Coronary artery (tissue), 2 donors: ENCODE results near the gene ANXA2.

ENCODE experiments used
- DNase-seq: peaks from one replicate; pipeline ENCODE4 v3.0.0-alpha.2; 2017; ENCODE audit warnings: low spot score
- H3K27ac ChIP-seq, 2 donors: fragments of 200-600 bp; sonication (generic); one replicate each; pipeline ENCODE4 v1.5.1; 2016 to 2019
- H3K4me3 ChIP-seq: fragments of 200-600 bp; sonication (generic); 2 replicates; pipeline ENCODE4 v1.5.1; 2016; ENCODE audit warnings: mild to moderate bottlenecking, moderate library complexity
- TF ChIP-seq, protein P1 (sequence below): fragments of 200-600 bp; sonication (generic); IDR thresholded peaks from one replicate; pipeline ENCODE4 v1.5.1; 2019; ENCODE audit warnings: antibody characterized with exemption

ANXA2 gene

DNA sequence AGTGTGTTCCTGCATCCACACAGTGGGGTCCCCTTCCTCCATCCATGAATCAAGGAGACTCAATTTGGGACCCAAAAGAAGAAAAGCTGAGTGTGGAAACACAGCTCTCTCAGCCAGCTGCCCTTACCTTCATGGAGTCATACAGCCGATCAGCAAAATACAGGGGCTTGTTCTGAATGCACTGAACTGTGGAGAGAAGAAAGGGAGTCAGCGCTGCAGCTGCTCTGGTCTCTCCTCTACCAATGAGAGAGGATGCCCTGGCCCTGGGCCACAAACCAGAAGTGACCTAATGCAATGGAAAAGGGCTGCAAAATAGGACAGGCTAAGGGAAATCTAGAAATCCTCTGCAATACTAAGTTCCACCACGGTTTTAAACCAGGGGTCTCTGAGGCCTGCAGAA lies 46.7 kb downstream of the ANXA2 start:
- no peak overlapping the region for H3K27ac ChIP-seq
- no peak overlapping the region for H3K4me3 ChIP-seq
- DNase-seq = no peak
- TF ChIP-seq, protein P1, sequence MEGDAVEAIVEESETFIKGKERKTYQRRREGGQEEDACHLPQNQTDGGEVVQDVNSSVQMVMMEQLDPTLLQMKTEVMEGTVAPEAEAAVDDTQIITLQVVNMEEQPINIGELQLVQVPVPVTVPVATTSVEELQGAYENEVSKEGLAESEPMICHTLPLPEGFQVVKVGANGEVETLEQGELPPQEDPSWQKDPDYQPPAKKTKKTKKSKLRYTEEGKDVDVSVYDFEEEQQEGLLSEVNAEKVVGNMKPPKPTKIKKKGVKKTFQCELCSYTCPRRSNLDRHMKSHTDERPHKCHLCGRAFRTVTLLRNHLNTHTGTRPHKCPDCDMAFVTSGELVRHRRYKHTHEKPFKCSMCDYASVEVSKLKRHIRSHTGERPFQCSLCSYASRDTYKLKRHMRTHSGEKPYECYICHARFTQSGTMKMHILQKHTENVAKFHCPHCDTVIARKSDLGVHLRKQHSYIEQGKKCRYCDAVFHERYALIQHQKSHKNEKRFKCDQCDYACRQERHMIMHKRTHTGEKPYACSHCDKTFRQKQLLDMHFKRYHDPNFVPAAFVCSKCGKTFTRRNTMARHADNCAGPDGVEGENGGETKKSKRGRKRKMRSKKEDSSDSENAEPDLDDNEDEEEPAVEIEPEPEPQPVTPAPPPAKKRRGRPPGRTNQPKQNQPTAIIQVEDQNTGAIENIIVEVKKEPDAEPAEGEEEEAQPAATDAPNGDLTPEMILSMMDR = no peak

DNA sequence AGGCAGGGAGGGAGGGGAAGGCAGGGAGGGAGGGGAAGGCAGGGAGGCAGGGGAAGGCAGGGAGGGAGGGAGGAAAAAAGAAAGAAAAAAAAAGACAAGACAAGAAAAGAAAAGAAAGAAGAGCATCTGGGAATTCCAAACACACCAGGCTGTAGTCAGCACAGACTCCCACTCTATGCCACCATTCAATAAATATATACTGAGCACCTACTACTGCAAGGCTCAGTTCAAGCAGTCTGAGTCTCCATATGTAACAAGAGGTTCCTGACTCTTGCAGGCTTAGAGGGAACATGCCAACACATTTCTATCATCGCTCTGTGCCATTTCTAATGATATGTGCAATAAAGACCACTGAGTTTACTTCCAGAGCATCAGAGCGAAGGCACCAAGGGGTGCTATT lies 47.7 kb downstream of the ANXA2 start:
- Histone ChIP-seq H3K27ac (peak overlapping the region in 1 of 2 donors; percentile 4), H3K4me3 (no peak overlapping the region)
- no peak for DNase-seq
- TF ChIP-seq, protein P1 = no peak

DNA sequence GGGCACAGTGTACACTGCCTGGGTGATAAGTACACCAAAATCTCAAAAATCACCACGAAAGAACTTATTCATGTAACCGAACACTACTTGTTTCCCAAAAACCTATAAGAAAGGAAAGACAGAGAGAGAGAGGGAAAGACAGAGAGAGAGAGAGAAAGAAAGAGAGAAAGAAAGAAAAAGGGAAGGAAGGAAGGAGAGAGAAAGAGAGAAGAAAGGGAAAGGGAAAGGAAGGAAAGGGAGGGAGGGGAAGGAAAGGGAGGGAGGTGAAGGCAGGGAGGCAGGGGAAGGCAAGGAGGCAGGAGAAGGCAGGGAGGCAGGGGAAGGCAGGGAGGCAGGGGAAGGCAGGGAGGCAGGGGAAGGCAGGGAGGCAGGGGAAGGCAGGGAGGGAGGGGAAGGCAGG lies 48.2 kb downstream of the ANXA2 start:
- Histone ChIP-seq H3K27ac (no peak overlapping the region), H3K4me3 (no peak overlapping the region)
- TF ChIP-seq, protein P1 = no peak
- DNase-seq = no peak

DNA sequence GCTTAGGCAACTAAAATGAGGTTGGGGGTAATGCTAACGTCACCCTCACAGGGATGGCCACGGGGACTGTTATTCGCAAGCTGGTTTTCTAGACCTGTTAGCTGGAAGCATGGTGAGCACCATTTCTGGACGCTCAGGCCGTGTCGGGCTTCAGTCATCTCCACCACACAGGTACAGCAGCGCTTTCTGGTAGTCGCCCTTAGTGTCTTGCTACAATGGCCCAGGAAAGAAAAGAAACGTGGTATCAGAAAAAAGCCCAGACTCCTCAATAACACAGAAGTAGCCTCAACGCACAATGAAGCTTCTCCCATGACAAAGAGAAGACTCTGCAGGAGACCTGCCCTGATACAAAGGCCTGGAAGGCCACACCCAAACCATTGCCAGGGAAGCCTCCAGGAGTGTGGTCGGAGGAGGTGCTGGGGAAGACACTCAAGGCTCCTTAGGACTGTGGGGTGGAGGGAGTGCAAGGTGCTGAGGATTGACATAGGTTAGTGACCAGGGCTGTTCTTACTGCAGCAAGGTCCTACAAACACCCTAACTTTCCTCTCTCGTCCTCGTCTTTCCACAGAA lies 50.2 kb downstream of the ANXA2 start:
- Histone ChIP-seq H3K27ac (no peak overlapping the region), H3K4me3 (no peak overlapping the region)
- no peak for DNase-seq
- TF ChIP-seq, protein P1 = no peak

DNA sequence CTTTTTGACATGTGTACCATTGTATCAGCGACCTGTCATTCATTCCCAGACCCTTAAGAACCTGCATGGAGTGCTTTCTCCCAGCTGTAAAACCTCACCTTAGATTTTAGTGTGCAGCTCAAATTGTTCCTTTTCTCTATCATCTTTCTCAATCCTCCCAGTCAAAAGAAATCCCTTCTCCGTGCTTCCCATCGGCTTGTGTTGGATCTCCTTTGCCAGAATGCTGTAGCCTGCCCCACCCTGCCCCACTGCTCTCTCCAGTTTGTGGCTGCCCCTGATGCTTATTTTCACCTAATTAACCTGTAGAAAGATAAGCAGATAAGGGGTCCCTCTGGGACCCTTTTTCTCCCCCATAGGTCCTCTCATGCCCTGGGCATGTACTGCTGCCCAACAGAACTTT lies 51.1 kb downstream of the ANXA2 start:
- H3K4me3 ChIP-seq = no peak overlapping the region
- TF ChIP-seq, protein P1 = no peak
- H3K27ac ChIP-seq = no peak overlapping the region

DNA sequence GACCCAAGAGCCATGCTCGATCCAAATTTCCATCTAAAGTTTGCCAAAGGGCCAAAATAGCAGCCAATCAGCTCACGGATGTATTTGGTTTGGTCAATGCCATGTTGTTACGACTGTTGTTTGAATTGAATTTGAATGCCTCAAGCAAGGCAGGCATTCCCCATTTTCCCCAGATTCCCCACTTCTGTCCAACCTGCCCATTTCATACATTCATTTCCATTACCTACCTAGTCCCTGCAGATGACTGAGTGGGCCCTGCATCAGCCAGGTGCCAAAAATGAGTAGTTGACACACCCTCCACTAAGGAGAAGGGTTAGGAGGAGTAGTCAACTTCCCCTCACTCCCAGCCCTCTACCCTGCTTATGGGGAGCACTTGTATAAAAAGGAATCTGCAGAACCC lies 51.7 kb downstream of the ANXA2 start:
- DNase-seq = no peak
- TF ChIP-seq, protein P1 = no peak
- H3K4me3 ChIP-seq = no peak overlapping the region
- H3K27ac ChIP-seq = no peak overlapping the region

More for the DNA sequence above, 51.1 kb downstream of the ANXA2 start:
- no peak for DNase-seq

DNA sequence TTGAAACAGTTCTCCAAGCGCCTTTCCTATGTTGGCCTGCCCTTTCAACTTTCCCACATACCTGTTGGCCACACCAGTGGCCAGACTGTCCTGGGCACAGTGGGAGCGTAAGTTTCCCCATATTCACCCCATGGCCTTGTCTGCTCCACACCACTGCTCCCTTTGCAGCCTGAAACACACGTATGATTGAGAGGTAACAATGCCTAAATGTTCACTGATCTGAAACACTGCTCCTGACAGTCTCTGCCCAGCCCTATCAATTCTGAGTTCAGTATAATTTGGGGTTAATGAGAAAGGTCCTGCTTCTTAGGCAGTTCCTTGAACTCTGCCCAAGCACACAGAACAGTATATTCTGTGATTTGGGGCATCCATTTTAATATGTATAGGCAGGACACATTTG lies 52.2 kb downstream of the ANXA2 start:
- DNase-seq = no peak
- Histone ChIP-seq H3K27ac (peak overlapping the region in 1 of 2 donors; percentile 2), H3K4me3 (no peak overlapping the region)
- TF ChIP-seq, protein P1 = no peak
